Effector memory CD8-positive, alpha-beta T cell (primary cell): Measurements from ENCODE around the gene NKX2-4.
A peak's percentile ranks its signal among the peaks of the same experiment; 100 is the strongest.
"Not testable (repeated sequence)": the region's sequence is repeated elsewhere in the genome, so short reads cannot be mapped to it uniquely, and the experiment has no call there.

ENCODE experiments used
- ATAC-seq: fragments of 150-1000 bp; cut with Tn5 transposase; replicated peaks from 2 replicates; pipeline ENCODE4 v1.10.0; 2021; ENCODE audit warnings: mild to moderate bottlenecking, moderate library complexity
- DNase-seq, 3 experiments: peaks; one replicate each; pipeline ENCODE4 v3.0.0; 2021
- H3K27ac Mint-ChIP-seq, 2 donors: one replicate each; pipeline ENCODE4 v1.8.0; 2022; ENCODE audit warnings: mild to moderate bottlenecking in 2 of 2, mixed read lengths in 2 of 2, moderate library complexity in 2 of 2
- H3K27me3 Mint-ChIP-seq, 2 donors: one replicate each; pipeline ENCODE4 v1.8.0; 2022; ENCODE audit warnings: mixed read lengths in 2 of 2
- H3K36me3 Mint-ChIP-seq: one replicate; pipeline ENCODE4 v1.8.0; 2022; ENCODE audit warnings: mild to moderate bottlenecking, moderate library complexity, mixed read lengths; ENCODE audit not compliant: insufficient read depth
- H3K4me1 Mint-ChIP-seq, 2 donors: one replicate each; pipeline ENCODE4 v1.8.0; 2022; ENCODE audit warnings: low read depth in 2 of 2, mixed read lengths in 2 of 2
- H3K4me3 Mint-ChIP-seq, 2 donors: one replicate each; pipeline ENCODE4 v1.8.0; 2022; ENCODE audit warnings: mild to moderate bottlenecking in 2 of 2, mixed read lengths in 2 of 2, moderate library complexity in 2 of 2
- H3K9me3 Mint-ChIP-seq, 2 donors: one replicate each; pipeline ENCODE4 v1.8.0; 2022; ENCODE audit warnings: mixed read lengths in 2 of 2
- total RNA-seq, 9 experiments: gene quantifications; one replicate each; lab custom pipeline; 2026; lab: John Stamatoyannopoulos, UW

Gene NKX2-4
- 0 to 0.06 (median 0) reads per million in 9 experiments for total RNA-seq

- Mint-ChIP-seq H3K4me3 (peak within 1 kb of the TSS; percentile 59 to 67), H3K27me3 (peaks cover 69 to 72% of the 10 kb centered on the region in 2 donors), H3K27ac (peak within 1 kb of the TSS in 1 of 2 donors; percentile 65), H3K9me3 (no peaks in the 10 kb centered on the region), H3K4me1 (peaks cover 4 to 5% of the 10 kb centered on the region in 2 donors), H3K36me3 (peaks cover 6% of the 10 kb centered on the region)
- no peak for ATAC-seq
- no peak for DNase-seq
Measured at GRCh38 chr20:21397341-21398108, at the start of gene NKX2-4. TSS of gene NKX2-4 (minus strand) at chr20:21397526. CDS start at chr20:21397399, 127 bp downstream.

DNA sequence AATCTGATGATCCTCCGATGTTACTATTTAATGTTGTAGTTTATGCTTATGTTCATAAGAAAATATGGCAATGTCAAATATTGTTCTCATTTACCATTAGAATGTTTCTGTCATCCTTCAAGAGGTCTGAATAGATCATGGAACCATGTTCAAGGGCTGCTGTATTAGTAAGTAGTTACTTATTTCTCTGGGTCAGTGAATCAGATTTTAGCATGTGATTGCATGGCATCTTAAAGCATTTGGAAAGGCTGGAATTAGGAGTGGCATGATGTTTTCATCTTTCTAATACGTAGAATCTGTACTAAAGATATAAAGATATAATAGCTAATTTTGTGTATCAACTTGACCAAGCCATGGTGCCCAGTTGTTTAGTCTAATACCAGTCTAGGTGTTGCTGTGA lies 40.5 kb upstream of the NKX2-4 start:
- ATAC-seq, result no peak
- Mint-ChIP-seq H3K4me1 (no peaks in the 10 kb centered on the region), H3K27me3 (peaks cover 48 to 64% of the 10 kb centered on the region in 2 donors), H3K4me3 (no peak overlapping the region), H3K27ac (no peak overlapping the region), H3K36me3 (no peaks in the 10 kb centered on the region), H3K9me3 (no peaks in the 10 kb centered on the region)
- DNase-seq, result no peak

DNA sequence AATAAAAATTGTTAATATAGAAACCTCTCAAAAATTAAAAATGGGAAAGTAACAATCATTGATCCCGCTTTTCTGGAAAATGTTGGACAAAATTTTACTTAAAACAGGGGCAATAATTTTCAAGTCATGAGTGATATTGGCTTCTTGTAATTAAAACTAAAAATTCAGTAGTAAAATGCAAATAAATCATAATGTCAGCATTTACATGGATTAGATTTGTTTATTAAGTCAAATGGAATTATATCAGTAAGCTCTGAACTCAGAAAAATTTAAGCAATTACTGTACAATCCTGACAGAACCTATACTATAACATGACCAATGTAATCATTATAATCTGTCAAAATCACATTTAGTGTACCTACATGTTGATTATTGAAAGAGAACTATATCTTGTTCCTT lies 39.9 kb upstream of the NKX2-4 start:
- no peak overlapping the region for H3K27ac Mint-ChIP-seq
- H3K4me3 Mint-ChIP-seq, result no peak overlapping the region
- H3K36me3 Mint-ChIP-seq, result no peaks in the 10 kb centered on the region
- peaks cover 52 to 69% of the 10 kb centered on the region in 2 donors for H3K27me3 Mint-ChIP-seq
- H3K9me3 Mint-ChIP-seq, result no peaks in the 10 kb centered on the region
- no peak for ATAC-seq
- no peak for DNase-seq
- H3K4me1 Mint-ChIP-seq, result no peaks in the 10 kb centered on the region

DNA sequence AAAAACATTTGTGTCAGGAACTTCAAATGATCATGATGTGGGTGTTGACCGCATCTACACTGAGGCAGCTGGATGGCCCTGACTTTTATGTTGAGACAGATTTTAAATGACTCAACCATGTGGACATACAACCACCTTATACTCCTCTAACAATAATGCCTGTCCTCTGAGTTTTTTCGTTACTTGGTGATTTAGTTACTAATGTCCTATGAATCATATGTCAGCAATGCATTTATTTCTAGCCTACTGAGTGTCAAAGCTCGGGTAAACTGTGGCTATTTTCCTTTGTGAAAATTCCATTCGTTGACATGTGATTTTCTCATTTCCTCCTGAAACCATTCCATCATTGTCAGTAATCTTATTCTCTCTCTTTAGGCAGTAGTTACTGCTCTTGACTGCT lies 38.9 kb upstream of the NKX2-4 start:
- H3K27me3 Mint-ChIP-seq, result peaks cover 45 to 66% of the 10 kb centered on the region in 2 donors
- H3K9me3 Mint-ChIP-seq, result no peaks in the 10 kb centered on the region
- no peak for ATAC-seq
- no peak for DNase-seq
- no peak overlapping the region for H3K27ac Mint-ChIP-seq
- H3K4me1 Mint-ChIP-seq, result no peaks in the 10 kb centered on the region
- H3K36me3 Mint-ChIP-seq, result no peaks in the 10 kb centered on the region
- no peak overlapping the region for H3K4me3 Mint-ChIP-seq

DNA sequence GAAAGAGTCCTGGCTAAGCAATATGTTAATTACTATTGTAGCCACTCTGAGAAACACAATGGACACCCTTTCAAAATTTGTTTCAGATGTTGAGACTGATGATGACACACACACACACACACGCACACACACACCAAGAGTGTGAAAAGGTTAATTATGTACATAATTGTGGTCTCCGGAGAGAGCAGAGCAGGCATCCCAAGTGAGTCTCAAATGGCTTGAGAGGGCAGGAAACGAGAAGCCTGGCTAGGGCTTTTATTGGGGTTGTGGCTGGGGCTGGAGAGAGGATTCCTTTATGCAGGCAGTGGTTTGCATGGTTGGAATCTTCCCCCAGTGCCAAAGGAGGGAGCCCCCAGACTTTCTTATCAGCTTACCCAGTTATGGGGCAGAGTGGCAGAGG lies 38.2 kb upstream of the NKX2-4 start:
- Mint-ChIP-seq H3K27me3 (peaks cover 43 to 62% of the 10 kb centered on the region in 2 donors), H3K36me3 (no peaks in the 10 kb centered on the region), H3K27ac (no peak overlapping the region), H3K4me3 (no peak overlapping the region), H3K4me1 (no peaks in the 10 kb centered on the region), H3K9me3 (no peaks in the 10 kb centered on the region)
- no peak for DNase-seq
- ATAC-seq, result no peak

- Mint-ChIP-seq H3K36me3 (no peaks in the 10 kb centered on the region), H3K9me3 (no peaks in the 10 kb centered on the region), H3K27me3 (peaks cover 50 to 58% of the 10 kb centered on the region in 2 donors), H3K4me3 (no peak overlapping the region), H3K4me1 (no peaks in the 10 kb centered on the region), H3K27ac (no peak overlapping the region)
- no peak for ATAC-seq
- DNase-seq, result no peak
Measured at GRCh38 chr20:21433329-21433890, 36.1 kb upstream of the NKX2-4 start.

DNA sequence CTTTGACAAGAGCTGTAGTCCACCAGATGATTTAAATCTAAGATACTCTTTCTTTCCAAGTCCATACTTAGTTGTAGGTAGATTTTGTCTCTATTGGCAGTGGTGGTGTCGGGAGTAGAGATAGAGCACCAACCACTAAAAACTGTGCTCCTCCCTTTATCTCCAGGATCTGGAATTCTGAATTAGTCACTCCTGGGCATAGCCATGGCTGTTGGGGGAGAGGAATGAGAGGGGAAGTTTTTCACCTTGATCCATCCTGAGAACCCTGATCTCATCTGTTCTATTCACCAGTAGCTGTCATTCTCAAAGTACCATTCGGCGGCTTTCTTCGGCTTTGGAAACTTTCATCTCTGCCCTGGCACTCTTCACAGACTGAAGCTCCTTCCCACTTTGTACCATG lies 35.6 kb upstream of the NKX2-4 start:
- Mint-ChIP-seq H3K4me3 (no peak overlapping the region), H3K4me1 (no peaks in the 10 kb centered on the region), H3K9me3 (no peaks in the 10 kb centered on the region), H3K27ac (no peak overlapping the region), H3K27me3 (peaks cover 55 to 58% of the 10 kb centered on the region in 2 donors), H3K36me3 (no peaks in the 10 kb centered on the region)
- no peak for ATAC-seq
- no peak for DNase-seq

DNA sequence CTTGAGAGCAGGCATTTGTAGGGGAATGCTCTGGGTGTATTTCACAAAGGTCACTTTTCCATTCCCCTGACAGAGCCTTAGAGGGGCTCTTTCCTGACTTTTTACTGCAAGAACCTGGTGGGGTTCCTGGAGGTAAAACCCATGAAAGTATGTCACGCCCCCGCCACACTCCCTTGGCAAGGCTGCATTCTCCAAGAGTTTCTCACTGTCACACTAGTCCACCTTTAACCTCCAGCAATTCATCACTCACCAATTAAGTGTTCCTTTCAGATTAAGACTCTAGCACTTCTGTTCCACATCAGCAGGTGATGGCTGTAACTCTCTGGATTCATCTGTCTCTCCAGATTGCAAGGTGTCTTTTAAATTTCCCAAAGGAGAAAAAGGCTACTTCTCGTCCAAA lies 32.7 kb upstream of the NKX2-4 start:
- Mint-ChIP-seq H3K4me3 (no peak overlapping the region), H3K9me3 (peaks cover under 1 to 9% of the 10 kb centered on the region in 2 donors), H3K27me3 (peaks cover 39 to 48% of the 10 kb centered on the region in 2 donors), H3K4me1 (no peaks in the 10 kb centered on the region), H3K27ac (no peak overlapping the region), H3K36me3 (no peaks in the 10 kb centered on the region)
- no peak for ATAC-seq
- DNase-seq, result no peak

DNA sequence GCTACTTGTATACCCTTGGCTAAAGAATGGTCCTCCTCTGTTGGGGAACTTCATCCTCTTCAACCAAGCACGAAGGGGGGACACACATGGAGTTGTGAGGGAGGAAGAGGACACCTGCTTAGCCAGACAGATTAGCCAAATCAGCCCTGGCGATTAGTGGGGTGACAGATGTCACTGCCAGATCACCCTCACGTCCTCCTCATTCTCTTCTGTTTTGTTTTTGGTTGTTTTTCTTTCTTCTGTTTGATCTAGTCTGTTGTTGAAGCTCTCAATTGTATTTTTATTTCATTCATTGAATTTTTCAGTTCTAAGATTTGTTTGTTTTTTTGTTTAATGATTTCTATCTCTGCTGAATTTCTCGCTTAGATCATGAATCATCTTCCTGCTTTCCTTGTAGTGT lies 27.5 kb upstream of the NKX2-4 start:
- no peak for DNase-seq
- no peak for ATAC-seq
- Mint-ChIP-seq H3K4me3 (no peak overlapping the region), H3K9me3 (peaks cover 11 to 40% of the 10 kb centered on the region in 2 donors), H3K27me3 (peaks cover 1 to 17% of the 10 kb centered on the region in 2 donors), H3K4me1 (no peaks in the 10 kb centered on the region), H3K36me3 (no peaks in the 10 kb centered on the region), H3K27ac (no peak overlapping the region)

GRCh38 chr20:21423712-21424111 lies 26.4 kb upstream of the NKX2-4 start:
- H3K27me3 Mint-ChIP-seq, H3K36me3 Mint-ChIP-seq, ATAC-seq, DNase-seq, H3K4me1 Mint-ChIP-seq, H3K4me3 Mint-ChIP-seq, H3K27ac Mint-ChIP-seq: not testable (repeated sequence)
- H3K9me3 Mint-ChIP-seq, result peaks cover 11 to 40% of the 10 kb centered on the region in 2 donors

DNA sequence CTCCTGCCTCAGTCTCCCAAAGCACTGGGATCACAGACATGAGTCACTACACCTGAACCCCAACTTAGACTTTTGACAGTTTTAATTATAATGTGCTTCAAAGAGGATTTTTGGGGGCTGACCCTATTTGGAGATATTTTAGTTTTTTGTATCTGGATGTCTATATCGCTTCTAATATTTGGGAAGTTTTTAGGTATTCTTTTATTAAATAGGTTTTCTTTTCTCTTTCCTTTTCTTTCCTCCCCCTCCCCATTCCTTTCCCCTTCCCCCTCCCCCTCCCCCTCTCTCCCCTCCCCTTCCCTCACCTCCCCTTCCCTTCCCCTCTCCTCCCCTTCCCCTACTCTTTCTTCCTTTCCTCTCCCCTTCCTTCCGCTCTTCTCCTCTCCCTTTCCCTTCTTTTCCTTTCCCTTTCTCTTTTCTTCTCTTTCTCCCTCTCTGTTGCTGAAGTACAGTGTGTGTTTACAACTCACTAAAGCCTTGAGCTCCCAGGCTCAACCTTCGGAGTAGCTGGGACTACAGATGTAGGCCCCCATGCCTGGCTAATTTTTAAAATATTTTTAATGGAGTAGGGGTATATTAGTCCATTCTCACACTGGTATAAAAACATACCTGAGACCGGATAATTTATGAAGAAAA lies 24.4 kb upstream of the NKX2-4 start:
- ATAC-seq (no peak), DNase-seq (no peak)
- peaks cover 13% of the 10 kb centered on the region in 2 donors for H3K27me3 Mint-ChIP-seq
- H3K4me1 Mint-ChIP-seq, result no peaks in the 10 kb centered on the region
- peaks cover 11 to 40% of the 10 kb centered on the region in 2 donors for H3K9me3 Mint-ChIP-seq
- no peak overlapping the region for H3K4me3 Mint-ChIP-seq
- H3K27ac Mint-ChIP-seq, result no peak overlapping the region
- no peaks in the 10 kb centered on the region for H3K36me3 Mint-ChIP-seq

GRCh38 chr20:21419147-21419546 lies 21.8 kb upstream of the NKX2-4 start:
- DNase-seq, H3K4me1 Mint-ChIP-seq, H3K4me3 Mint-ChIP-seq, ATAC-seq, H3K27ac Mint-ChIP-seq, H3K36me3 Mint-ChIP-seq: not testable (repeated sequence)
- peaks cover 33 to 38% of the 10 kb centered on the region in 2 donors for H3K27me3 Mint-ChIP-seq
- H3K9me3 Mint-ChIP-seq, result peaks cover 8 to 25% of the 10 kb centered on the region in 2 donors

DNA sequence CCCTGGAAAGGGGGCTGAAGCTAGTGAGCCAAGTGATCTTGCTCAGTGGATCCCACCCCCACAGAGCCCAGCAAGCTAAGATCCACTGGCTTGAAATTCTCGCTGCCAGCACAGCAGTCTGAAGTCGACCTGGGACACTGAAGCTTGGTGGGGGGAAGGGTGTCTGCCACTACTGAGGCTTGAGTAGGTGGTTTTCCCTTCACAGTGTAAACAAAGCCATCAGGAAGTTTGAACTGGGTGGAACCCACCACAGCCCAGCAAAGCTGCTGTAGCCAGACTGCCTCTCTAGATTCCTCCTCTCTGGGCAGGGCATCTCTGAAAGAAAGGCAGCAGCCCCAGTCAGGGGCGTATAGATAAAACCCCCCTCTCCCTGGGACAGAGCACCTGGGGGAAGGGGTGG lies 16.7 kb upstream of the NKX2-4 start:
- Mint-ChIP-seq H3K4me3 (peak overlapping the region in 1 of 2 donors; percentile 24), H3K27me3 (peaks cover 65 to 81% of the 10 kb centered on the region in 2 donors)
- H3K9me3 Mint-ChIP-seq, H3K27ac Mint-ChIP-seq, H3K4me1 Mint-ChIP-seq, DNase-seq, ATAC-seq, H3K36me3 Mint-ChIP-seq: not testable (repeated sequence)

GRCh38 chr20:21411725-21412124 lies 14.4 kb upstream of the NKX2-4 start:
- Mint-ChIP-seq H3K4me1 (peaks cover 0 to 9% of the 10 kb centered on the region in 2 donors), H3K9me3 (no peaks in the 10 kb centered on the region), H3K27ac (no peak overlapping the region), H3K27me3 (peaks cover 65 to 82% of the 10 kb centered on the region in 2 donors), H3K4me3 (no peak overlapping the region), H3K36me3 (no peaks in the 10 kb centered on the region)
- ATAC-seq (no peak), DNase-seq (no peak)
